Stimulated activated CD8-positive, alpha-beta memory T cell treated with anti-CD3 and anti-CD28 coated beads, Interleukin-2, amount 100 ng/mL, for 48 hours (primary cell): ENCODE data around the gene BLOC1S4.
"Not testable (repeated sequence)": the region's sequence is repeated elsewhere in the genome, so short reads cannot be mapped to it uniquely, and the experiment has no call there.

Experiments used
- DNase-seq, 2 donors: peaks; one replicate each; pipeline ENCODE4 v3.0.0-alpha.2; 2020; ENCODE audit warnings: low read depth in 2 of 2

The BLOC1S4 gene

DNA sequence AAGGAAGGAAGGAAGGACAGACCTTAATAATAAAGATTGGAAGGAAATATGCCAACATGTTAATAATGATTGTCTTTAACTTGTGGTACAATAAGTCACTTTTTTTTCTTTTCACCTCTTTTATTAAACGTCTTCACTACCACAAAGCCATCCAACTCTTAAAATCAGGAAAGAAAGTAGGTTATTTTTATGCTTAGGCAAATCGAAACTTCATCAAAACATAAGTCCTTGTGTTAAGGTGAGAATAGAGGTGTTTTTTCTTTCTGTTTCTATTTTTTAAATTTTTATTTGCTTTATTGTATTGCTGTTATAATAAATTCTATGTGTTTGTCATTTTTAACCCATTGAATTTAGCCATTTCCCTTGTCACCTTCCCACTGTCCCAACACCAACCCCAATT, 26.5 kb downstream of the BLOC1S4 start:
- no peak for DNase-seq

DNA sequence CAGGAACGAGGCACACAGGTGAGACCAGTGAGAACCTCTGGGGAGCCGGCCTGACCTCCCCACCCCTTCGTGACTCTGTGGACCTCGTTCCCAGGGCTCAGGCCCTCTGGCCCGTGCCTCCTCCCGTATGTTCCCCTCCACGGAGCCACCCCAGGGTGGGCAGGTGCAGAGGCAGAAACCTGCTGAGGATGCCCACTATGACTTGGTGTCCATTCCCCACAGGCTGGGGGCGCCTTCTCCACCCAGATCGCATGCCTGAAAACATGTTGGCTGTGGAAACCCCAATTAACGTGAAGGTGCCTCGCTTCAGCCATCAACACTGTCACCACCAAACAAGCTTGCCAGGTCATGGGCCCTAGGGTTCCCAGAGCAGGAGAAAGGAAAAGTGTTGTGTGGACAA, 27.0 kb downstream of the BLOC1S4 start:
- no peak for DNase-seq

GRCh38 chr4:6746721-6747293, 30.8 kb downstream of the BLOC1S4 start:
- no peak for DNase-seq

- DNase-seq = no peak
Observed at GRCh38 chr4:6747294-6748051, 31.5 kb downstream of the BLOC1S4 start.

DNA sequence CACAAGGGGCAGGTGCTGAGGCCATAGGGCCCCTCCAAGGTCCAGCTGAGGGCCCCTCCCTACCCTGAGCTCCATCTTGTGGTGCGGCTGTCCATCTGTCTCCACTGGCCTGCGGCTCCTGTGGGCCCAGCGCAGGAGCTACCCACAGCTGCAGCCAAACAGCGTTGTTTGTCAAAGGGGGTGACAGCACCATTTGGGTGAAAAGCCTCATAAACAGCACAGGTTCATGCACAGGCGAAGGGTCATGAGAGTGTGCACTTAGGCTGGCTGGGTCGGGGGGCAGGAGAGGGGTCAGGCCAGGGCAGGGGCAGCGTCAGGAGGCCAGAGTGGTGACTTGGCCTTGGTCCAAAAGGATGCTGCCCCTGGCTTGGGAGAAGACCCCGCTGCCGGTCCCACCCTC, 32.3 kb downstream of the BLOC1S4 start:
- no peak for DNase-seq

GRCh38 chr4:6749340-6750171, 33.6 kb downstream of the BLOC1S4 start:
- DNase-seq = no peak

DNA sequence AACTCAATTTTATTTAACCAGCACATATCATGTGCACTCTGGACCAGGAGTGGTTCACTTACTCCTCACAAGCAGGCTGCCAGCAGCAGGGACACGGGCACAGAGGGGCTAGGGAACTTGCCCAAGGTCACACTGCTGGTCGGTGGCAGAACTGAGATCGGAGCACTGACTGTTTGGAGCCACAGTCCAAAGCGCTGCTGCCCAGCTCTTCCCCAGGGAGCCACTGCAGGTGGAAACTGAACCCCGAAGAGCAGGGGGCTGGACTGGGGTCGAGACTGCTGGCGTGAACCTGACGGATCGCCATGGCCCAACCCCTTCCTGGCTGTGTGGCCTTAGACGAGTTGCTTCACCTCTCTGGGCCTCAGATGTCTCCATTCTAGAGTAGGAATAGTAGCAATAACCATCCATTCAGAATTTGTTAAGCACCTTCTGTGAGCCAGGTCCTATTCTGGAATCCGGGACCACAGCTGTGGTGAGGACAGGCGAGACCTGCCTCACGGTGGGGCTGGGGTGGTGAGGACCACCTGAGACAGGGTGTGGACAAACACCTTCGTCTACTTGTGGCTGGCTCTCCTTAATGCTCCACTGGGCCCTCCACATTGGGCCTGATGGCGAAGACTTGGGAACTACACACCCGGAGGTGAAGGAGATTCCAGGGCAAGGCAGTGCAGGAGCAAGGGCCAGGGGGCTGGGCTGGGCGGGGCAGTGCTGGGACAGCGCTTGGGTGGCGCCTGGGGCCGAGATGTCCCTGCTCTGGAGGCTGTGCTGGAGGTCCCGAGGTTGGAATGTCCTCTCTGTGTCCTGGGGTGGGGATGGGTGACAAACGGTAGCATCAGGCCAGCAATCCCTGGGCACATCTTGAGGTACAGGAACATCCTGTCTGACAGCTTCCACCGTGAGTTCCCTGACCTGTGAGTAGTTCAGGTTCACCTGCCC, 34.6 kb downstream of the BLOC1S4 start:
- no peak for DNase-seq

DNA sequence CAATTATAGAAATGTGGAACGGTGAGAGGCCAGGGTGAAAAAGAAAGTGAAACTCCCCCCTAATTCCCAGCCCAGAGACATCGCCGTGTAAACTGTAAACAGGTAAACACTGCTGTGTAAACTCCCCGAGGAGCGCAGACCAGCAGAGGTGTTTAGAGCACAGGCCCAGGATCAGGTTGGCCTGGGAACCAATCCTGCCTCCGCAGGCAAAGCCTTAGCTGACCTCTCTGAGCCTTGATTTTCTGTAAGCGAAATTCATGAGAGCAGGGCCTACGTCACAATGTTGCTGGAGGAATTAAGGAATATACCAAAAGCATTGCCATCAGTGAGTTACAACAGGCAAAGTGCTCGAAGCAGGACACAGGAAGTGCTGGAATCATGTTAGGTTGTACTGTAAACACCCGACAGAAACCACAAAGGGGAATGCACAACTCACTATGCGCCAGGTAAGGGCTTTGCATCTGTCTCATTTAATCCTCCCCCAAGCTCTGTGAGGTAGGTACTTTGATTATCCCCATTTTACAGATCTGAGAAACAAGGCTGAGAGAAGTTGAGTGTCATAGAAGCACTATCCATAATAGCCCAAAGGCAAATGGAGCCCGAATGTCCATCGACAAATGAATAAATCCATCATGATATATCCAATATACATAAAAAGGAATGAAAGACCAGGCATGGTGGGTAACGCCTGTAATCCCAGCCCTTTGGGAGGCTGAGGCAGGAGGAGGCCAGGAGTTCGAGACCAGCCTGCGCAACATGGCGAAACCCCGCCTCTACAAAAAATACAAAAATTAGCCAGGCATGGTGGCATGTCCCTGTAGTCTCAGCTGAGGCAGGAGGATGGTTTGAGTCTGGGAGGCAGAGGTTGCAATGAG, 35.9 kb downstream of the BLOC1S4 start:
- DNase-seq = no peak

DNA sequence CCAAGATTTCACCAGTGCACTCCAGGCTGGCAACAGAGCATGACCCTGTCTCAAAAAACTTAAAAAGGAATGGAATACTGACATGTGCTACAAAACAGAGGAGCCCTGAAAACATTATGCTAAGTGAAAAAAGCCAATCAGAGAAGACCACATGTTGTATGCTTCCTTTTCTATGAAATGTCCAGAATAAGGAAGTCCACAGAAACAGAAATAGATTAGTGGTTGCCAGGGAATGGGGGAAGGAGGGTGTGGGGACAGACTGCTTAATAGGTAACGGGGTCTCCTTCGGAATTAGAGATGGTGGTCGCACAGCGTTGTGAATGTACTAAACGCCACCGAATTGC, 36.5 kb downstream of the BLOC1S4 start:
- no peak for DNase-seq

DNA sequence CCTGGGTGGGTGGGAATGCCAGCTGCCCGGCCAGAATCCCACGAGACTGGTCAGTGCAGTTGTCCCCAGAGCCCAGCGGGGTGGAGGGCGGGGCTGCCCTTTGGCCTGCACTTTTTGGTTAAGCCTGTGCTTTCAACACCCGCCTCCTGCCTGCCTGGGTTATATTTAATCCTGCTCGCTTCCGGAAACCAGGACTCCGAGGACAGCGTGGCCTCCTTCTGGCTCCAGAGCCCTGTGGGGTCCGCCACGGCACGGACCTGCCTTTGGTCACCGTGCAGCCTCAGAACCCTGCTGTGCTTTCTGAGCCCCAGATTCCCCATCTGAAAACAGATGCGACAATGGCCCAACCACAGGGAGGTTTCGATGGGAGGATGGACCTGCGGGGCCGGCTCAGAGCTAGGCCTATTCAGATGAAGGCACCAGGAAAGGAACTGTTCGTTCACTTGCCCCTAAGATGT, 37.2 kb downstream of the BLOC1S4 start:
- DNase-seq = no peak

DNA sequence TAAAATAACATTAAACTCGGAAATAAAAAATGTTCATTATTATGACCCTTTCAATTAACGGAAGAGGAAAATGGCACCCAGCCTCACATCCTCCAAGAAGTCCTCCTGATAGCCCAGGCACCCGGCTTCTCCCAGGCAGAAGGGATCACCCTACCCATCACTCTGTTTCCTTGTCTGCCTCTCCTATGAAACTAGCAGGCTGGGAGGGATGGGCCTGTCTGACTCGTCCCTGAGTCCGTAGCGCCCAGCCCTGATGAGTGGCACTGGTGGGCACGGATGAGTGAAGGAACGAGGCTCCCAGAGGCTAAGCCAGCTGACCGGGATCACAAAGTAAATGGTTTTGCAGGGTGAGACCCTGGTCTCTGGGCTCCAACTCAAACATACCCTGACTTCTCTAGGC, 37.9 kb downstream of the BLOC1S4 start:
- DNase-seq = no peak

- DNase-seq = no peak
Observed at GRCh38 chr4:6754481-6755087, 38.6 kb downstream of the BLOC1S4 start.

- no peak for DNase-seq
Observed at GRCh38 chr4:6755088-6755753, 39.2 kb downstream of the BLOC1S4 start.

GRCh38 chr4:6756345-6756744, 40.4 kb downstream of the BLOC1S4 start:
- DNase-seq = not testable (repeated sequence)

GRCh38 chr4:6758728-6759127, 42.8 kb downstream of the BLOC1S4 start:
- DNase-seq = no peak

GRCh38 chr4:6760865-6761264, 44.9 kb downstream of the BLOC1S4 start:
- no peak for DNase-seq

- DNase-seq = no peak
Observed at GRCh38 chr4:6761649-6762615, 46.0 kb downstream of the BLOC1S4 start.

GRCh38 chr4:6763330-6763851, 47.4 kb downstream of the BLOC1S4 start:
- no peak for DNase-seq
